HepG2 (cell line): Measurements from ENCODE around the gene MRPL10. TPM values are rescaled to one million over a fixed set of nuclear protein-coding genes. Genes with fewer than 3 reads are reported as not detected.

ENCODE experiments used
- ATF3 ChIP-seq: sonication (generic); formaldehyde crosslinking; IDR thresholded peaks from 2 replicates; pipeline ENCODE4 v1.4.0; 2020; ENCODE audit warnings: missing genetic modification reagents
- FOXP1 ChIP-seq, 2 experiments: fragments of 450-650 bp in 1 of 2; IDR thresholded peaks; 2 replicates each; pipeline ENCODE4 v1.6.1; 2017 to 2018; ENCODE audit warnings: antibody characterized with exemption in 1 of 2
- HINFP ChIP-seq: sonication (generic); formaldehyde crosslinking; IDR thresholded peaks from 2 replicates; pipeline ENCODE4 v1.4.0; 2020; ENCODE audit warnings: low read depth, mild to moderate bottlenecking, missing genetic modification reagents
- HNRNPK ChIP-seq: fragments of 200-400 bp; formaldehyde crosslinking; IDR thresholded peaks from 2 replicates; pipeline ENCODE4 v1.6.1; 2018; ENCODE audit warnings: low read length, low read depth, moderate library complexity, mild to moderate bottlenecking; ENCODE audit not compliant: poor library complexity, severe bottlenecking
- MED1 ChIP-seq: sonication (generic); formaldehyde crosslinking; IDR thresholded peaks from 2 replicates; pipeline ENCODE4 v1.4.0; 2020; ENCODE audit warnings: missing genetic modification reagents
- MIXL1 ChIP-seq: IDR thresholded peaks from 2 replicates; pipeline ENCODE4 v1.6.1; 2016
- PAF1 ChIP-seq: IDR thresholded peaks from 2 replicates; pipeline ENCODE4 v1.6.1; 2016; ENCODE audit warnings: missing genetic modification reagents, missing compliant biosample characterization
- PATZ1 ChIP-seq: sonication (generic); formaldehyde crosslinking; IDR thresholded peaks from 2 replicates; pipeline ENCODE4 v1.4.0; 2020; ENCODE audit warnings: missing genetic modification reagents
- POGK ChIP-seq: sonication (generic); formaldehyde crosslinking; conservative IDR thresholded peaks from 2 replicates; pipeline ENCODE4 v1.8.0; 2022; ENCODE audit warnings: mild to moderate bottlenecking, moderate library complexity, missing genetic modification reagents
- RBM39 ChIP-seq: fragments of 200-400 bp; formaldehyde crosslinking; IDR thresholded peaks from one replicate; pipeline ENCODE4 v1.6.1; 2018; ENCODE audit warnings: antibody characterized with exemption, mild to moderate bottlenecking, low read depth, low read length; ENCODE audit not compliant: poor library complexity, severe bottlenecking
- SAP130 ChIP-seq: IDR thresholded peaks from 2 replicates; pipeline ENCODE4 v1.6.1; 2016; ENCODE audit warnings: low read depth
- ZFYVE20 ChIP-seq: sonication (generic); formaldehyde crosslinking; IDR thresholded peaks from 2 replicates; pipeline ENCODE4 v1.8.0; 2023; ENCODE audit warnings: low read depth, mild to moderate bottlenecking, moderate library complexity, missing genetic modification reagents, borderline replicate concordance
- ZNF280B ChIP-seq: sonication (generic); formaldehyde crosslinking; IDR thresholded peaks from 2 replicates; pipeline ENCODE4 v1.5.0; 2020; ENCODE audit warnings: missing genetic modification reagents, mild to moderate bottlenecking, borderline replicate concordance
- ZNF383 ChIP-seq: sonication (generic); formaldehyde crosslinking; IDR thresholded peaks from 2 replicates; pipeline ENCODE4 v1.4.0; 2020; ENCODE audit warnings: missing genetic modification reagents, mild to moderate bottlenecking, borderline replicate concordance
- ZNF484 ChIP-seq: sonication (generic); formaldehyde crosslinking; IDR thresholded peaks from 2 replicates; pipeline ENCODE4 v1.5.1; 2020; ENCODE audit warnings: mild to moderate bottlenecking, low read depth, missing genetic modification reagents, borderline replicate concordance
- ZNF710 ChIP-seq: sonication (generic); formaldehyde crosslinking; IDR thresholded peaks from 2 replicates; pipeline ENCODE4 v1.5.0; 2020; ENCODE audit warnings: mild to moderate bottlenecking, missing genetic modification reagents, borderline replicate concordance
- polyA plus RNA-seq, 8 experiments: library from polyadenylated mRNA; depleted of rRNA in 3 of 8; stranded (reverse) in 7 of 8; unstranded in 1 of 8; fragments of >200 nt; fragmentation: Illumina TruSeq in 4 of 8; extraction: Trizol in 4 of 8; gene quantifications; 2 replicates each; pipeline versions ENCODE4 v1.2.1 to v1.2.3, GENCODE V29; 2011 to 2016; ENCODE audit warnings: low read depth in 4 of 8, missing spikeins in 1 of 8, mixed read lengths in 1 of 8; ENCODE audit not compliant: insufficient read depth in 1 of 8
- total RNA-seq, 5 experiments: library from RNA; depleted of rRNA; stranded (reverse); fragments of >200 nt; fragmentation: Illumina TruSeq; extraction: Trizol; gene quantifications; 2 replicates each; pipeline ENCODE4 v1.2.3, GENCODE V29; 2016; ENCODE audit warnings: low read depth in 1 of 5
- TF ChIP-seq, protein P1 (sequence below): IDR thresholded peaks from 2 replicates; pipeline ENCODE4 v1.6.1; 2016

MRPL10 gene
- total and polyA plus RNA-seq, 2 of the 13 experiments (the other 11 are each of a cell fraction or from before 2014, with no cell fraction given): 56.7 to 149 TPM

DNA sequence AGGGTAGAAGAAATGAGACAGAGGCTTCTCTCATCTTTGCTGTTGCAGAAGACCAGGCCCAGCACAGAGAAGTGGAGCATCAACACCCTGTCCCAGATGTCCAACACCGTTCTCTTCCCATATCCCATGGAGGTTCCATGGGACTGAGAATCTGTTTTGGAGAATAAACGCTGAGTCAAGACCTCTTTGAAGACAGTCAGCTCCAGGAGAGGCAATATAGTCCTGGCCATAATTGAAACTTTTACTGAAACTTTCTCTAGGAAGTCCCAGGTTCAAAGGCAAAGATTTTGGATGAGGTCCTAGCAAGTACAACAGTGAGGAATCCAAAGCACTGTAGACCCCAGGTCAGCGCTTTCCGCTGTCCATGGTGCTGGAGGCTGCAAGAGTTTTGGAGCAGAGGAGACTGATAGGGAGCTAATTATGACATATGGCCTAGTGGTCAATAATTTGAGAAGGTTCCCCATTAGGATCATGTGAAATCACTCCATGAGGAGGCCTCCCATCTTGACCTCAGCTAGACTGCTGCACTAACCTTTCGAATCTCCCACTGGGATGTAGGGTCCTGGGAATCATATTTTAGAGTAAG is 45.7 kb downstream of the MRPL10 start (continued):
- TF ChIP-seq PATZ1 (CRISPR knock-in tag) (no peak), MIXL1 (peak; percentile 81), ZFYVE20 (CRISPR knock-in tag) (0 out of 2 replicates have a peak, but pooled peaks have one; percentile 43), ATF3 (CRISPR knock-in tag) (no peak), ZNF484 (CRISPR knock-in tag) (no peak), RBM39 (no peak), MED1 (no peak), FOXP1 (IDR thresholded peaks at IDR 0.05) (no peak), FOXP1 (CRISPR knock-in tag; IDR thresholded peaks at IDR 0.05) (no peak), HINFP (CRISPR knock-in tag) (no peak), PAF1 (CRISPR knock-in tag) (no peak), SAP130 (CRISPR knock-in tag) (peak; percentile 53; the same call in 1 of the 2 replicates), ZNF280B (CRISPR knock-in tag) (no peak), HNRNPK (no peak), POGK (CRISPR knock-in tag) (no peak), ZNF383 (CRISPR knock-in tag) (no peak), ZNF710 (CRISPR knock-in tag) (0 out of 2 replicates have a peak, but pooled peaks have one; percentile 20)
- TF ChIP-seq, protein P1, sequence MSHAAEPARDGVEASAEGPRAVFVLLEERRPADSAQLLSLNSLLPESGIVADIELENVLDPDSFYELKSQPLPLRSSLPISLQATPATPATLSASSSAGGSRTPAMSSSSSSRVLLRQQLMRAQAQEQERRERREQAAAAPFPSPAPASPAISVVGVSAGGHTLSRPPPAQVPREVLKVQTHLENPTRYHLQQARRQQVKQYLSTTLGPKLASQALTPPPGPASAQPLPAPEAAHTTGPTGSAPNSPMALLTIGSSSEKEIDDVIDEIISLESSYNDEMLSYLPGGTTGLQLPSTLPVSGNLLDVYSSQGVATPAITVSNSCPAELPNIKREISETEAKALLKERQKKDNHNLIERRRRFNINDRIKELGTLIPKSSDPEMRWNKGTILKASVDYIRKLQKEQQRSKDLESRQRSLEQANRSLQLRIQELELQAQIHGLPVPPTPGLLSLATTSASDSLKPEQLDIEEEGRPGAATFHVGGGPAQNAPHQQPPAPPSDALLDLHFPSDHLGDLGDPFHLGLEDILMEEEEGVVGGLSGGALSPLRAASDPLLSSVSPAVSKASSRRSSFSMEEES: peak; percentile 67; the same call in 1 of the 2 replicates
